GM18867 (cell line): Measurements from ENCODE around the gene BCL2.

ENCODE experiments used
- ATAC-seq: cut with Tn5 transposase; IDR thresholded peaks from one replicate; pipeline ENCODE4 v1.9.1; 2021; ENCODE audit warnings: mild to moderate bottlenecking, moderate library complexity; ENCODE audit not compliant: unreplicated experiment

Gene BCL2

DNA sequence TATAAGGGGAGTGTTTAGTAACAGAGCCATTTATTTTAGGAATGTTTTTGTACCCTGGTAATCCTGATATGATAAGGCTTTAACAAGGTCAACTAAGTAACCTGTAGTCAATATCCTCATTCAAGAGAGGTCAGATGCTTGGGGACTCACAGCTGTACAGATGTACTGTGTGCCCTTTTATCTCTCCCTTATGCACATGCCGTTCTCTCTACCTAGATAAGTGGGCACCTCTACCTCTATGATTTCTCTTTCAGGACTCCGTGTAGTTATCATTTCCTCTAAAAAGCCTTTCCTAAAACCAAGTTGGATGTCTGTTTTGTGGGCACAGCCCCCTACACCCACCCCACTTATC lies 132.4 kb downstream of the BCL2 start:
- ATAC-seq = no peak

DNA sequence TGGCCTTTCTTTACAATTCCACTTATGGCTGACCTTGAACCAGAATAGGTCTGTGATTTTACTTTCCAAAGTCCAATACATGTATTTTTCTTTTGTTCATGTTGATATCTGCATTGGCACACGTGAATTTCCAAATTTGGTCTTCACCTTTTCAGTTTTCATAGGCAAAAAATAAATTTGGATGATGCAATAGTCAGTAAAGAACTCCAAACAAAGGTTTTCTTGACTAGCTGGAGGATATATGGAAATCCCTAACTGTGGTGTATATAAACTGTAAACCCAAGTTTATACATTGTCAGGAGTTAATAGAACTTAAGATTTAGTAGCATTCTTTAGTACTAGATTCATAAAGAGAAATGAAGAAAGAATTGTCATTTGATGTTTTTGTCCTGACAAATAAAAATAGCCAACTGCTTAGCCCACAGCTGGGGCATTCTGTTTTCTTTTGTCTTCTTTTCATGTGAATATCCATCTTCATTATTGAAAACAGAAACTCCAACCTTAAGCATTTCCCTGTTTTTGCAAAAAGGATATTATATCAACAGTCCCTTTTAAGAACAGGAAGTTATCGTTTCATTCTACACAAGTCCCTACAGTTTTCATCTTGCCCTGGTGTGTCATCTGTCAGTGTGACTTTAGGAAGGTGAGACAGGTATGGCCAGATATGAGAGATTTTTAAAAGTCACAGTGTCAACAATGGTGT lies 132.9 kb downstream of the BCL2 start:
- no peak for ATAC-seq

DNA sequence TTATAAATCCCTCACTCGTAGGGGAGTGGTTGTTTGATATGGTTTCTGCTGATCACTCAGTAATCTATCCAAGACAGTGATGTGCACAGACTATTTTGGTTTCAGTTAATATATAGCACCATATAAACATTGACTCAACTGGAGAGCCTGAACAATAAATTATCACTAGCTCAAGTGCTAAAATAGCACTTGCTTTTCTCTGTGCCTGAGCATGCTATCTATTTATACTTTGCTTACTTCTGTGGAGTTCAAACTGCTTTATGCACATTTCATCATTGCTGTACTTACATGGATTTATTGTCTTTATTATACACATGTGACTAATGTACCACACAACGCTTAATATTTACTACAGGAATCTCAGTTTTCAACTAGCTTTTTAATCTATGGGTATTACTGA lies 133.6 kb downstream of the BCL2 start:
- ATAC-seq = no peak

DNA sequence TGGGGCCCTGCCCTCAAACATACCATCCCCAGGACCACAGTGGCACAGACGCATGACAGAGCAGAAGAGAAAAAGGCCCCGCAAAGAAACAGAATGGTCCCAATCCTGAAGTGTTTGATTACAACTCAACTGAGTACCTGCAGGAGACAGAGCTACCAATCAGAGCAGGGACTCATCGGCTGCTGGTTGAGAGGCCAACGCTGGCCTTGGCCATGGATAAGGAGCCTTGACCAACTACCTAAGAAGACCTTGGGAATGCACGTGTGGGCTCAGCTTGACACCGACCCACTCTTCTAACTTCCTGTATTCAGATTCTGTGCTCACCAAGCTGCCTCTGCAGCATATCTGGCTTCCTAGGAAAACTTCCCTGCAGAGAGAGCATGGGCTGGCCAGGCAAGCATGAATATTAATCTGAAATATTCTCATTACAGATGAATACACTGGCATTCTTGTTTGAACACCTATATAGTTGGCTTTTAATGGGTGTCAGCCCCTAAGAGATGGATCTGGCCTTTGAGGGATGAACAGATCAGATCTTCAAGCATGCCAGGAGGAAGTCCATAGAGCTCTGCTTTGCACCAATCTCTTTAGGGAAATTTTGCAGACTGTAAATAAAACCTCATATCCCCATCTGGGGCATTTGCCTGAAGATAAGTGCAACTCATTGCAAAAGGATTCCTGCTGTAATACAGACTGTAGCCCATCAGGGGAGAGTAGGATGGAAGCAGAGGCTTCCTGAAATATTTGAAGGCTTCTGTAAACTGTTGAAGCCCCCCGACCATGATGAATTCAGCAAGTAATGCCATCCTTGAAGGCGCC lies 135.4 kb downstream of the BCL2 start:
- ATAC-seq = no peak

DNA sequence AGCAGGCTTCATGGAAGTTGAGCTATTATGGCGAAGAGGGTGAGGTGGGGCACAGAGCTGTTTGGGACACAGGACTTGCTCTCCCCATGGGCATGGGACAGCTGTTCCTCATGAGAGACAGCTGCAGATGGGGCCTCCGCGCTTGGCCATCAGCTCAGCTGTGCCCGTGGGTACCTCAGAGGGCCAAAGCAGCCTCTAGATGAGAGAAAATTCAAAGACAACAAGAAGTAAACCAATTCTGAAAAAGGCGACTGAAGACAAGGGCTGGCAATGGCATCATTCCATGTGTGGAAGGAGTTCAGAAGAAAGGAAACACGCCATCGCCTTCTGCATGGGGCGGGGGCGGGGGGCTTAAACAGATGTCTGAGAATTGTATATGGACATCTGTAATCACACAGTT lies 136.2 kb downstream of the BCL2 start:
- ATAC-seq = no peak

DNA sequence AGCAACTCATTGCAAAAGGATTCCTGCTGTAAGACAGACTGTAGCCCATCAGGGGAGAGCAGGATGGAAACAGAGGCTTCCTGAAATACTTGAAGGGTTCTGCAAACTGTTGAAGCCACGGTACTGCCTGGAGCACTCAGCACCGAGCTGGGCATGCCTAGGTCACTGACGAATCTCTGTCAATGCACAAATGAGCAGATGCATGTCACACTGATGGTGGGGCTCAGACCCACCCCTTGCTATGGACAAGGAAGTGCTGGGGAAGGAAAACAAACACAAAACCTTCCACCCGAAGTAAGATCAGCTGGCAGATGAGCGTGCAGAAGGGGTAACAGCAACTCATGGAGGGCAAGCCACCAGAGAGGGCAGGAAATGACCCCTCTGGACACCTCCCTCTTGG lies 136.7 kb downstream of the BCL2 start:
- ATAC-seq = no peak

DNA sequence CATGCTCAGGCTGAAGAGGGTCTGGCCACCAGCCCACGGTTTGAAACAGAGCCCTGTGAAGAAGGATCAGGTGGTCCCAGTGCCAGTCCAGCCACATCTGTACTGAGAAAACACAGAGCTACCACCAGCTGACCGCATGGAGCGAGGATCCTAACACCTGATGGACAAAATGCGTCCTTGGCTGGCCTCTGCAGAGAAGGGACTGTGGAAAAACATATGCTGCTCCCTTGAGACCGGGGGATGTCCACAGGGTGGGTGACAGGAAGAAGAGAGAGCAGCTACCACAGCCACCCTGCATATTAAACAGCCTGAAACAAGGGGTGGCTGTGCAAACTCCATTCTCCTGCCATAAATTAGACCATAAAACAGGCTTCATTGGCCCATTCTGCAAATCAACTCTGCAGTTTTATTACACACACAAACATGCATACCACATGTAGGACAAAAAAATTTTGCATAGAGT lies 137.2 kb downstream of the BCL2 start:
- no peak for ATAC-seq

DNA sequence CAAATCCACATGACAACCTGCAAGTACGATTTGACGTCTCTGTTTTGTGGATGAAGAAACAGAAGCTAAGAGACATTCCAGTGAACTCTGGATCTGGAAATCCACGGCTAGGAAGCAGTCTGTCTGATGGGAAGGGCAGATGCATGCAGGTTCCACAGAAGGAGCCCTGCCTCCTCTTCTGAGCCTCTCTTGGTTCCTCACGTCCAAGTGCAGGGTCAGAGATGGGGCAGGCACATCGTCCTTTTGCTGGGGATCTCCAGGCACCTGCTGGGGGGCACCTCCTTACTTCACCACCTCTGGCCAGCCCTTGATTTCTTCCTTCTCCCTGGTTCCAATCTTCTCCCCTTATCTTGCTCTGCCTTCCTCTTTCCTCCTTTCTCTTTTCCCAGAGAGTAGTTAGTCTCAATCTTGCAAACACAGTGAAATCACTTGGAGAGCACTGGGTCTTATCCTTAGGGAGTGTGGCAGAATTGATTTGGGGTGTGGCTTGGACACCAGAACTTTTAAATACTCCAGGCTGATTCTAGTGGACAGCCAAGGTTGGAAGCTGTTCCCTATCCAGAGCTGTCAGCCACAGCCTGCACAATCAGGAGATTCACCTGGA lies 137.8 kb downstream of the BCL2 start:
- no peak for ATAC-seq

DNA sequence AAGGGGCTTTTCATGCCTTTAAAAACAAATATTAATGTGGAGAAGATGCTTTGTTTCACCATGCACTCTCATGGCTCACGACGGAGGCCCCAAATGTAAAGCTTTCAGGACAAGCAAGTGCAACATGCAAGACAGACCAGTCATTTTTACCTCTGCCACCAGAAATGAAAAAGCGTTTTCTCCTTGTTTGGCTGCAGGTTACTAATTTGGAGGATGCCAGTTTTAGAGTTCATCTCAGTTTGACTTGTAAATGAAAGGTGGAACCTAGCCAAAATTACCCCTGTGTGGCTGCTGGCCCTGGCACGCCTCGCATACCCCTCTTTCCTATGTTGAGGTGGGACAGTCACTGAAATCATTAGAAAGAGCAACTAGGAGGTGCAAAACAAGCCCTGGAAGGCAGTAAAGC lies 138.6 kb downstream of the BCL2 start:
- ATAC-seq = peak; percentile 74

DNA sequence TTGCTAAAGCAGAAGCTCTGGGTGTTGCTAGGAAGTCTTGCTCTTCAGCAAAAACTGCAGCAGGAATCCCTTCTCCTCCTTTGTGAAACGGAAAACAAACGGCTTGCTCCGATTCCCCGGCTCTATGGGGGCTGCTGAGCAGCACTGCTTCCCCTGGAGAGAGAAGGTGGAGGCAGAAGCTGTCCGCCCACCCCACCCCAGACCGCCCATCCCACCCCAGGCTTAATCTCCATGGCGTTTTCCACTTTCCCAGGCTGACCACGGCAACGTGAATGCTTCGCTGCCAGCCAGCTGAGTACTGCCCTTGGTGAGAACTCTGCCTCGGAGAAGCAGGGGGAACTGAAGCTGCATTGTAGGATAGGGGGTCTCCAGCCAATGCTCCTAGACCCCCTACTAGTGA lies 139.2 kb downstream of the BCL2 start:
- no peak for ATAC-seq

DNA sequence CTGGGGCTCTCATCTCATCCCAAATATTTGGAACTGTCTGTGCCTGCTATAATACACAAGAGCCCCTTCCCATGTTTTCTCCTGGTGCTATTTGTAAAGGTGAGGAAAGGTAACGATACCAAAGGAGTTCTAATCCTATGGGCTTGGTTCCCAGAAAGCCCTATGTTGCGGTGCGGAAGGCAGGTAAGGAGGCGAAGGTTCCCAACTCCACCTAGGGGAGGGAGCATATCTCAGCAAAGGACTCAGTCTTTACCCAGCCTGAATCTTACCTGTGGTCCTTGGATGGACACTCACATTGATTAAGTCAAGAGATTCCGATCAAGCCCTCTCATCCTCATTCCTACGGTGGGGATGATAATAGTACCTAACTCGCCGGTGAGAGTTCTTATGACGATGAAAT lies 140.1 kb downstream of the BCL2 start:
- no peak for ATAC-seq

DNA sequence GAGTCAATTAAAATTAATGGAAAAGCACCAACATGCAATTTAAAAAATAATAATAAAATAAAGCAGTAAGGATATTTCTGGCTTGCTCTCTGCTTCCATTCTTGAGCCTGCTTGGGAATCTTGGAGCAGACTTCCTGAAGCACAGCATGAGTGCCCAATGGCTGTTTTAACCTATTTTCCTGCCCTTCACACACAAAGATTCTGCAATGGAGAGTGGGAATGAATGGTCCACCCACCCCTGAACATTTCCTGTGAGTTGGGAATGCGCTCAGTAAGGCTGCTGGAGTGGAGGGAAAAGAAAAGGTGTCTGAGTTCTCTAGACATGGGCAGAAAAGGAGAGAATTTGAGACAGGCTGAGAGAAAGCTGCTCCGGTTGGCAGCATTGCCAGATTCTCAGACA lies 140.6 kb downstream of the BCL2 start:
- ATAC-seq = no peak

DNA sequence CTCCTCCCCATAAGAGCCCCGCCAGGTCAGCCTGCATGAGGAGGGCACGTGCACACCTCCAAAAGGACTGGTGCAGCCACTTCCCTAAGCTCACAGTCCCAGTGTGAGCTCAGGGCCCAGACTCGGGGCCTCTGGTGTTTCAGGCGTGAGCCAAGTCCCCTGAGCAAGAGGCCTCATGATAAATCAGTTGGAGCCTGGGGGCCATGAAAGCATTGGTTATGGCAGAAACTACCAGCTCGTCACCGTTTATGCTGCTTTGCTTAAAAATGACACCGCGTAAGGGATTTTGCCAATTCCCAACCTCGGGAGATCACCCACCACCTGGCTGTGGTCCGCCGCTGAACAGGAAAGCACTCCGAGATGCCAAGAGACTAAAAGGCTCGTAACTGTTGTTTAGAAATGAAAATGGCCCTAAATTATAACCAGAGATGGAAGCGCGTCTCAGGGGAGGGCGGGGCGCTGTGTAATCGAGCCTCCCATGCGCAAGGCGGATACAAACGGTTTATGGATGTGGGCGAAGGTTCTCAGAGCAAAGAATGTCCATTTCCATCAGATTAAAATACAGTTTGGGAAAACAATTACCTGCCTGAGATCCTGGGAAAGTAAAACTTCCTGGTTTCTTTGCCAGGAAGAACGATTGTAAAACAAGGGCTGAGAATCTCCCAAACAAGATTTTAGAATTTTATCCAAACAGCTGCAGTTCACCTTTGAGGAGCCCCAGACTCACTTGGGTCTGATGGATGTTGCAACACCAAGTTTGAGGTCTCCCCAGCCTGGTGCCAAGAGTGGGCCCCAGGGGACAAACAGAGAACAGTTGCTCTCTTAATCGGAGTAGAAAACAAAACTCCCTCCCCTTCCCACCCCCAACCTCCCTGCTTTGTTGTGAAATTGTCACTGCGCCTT lies 141.4 kb downstream of the BCL2 start:
- no peak for ATAC-seq

DNA sequence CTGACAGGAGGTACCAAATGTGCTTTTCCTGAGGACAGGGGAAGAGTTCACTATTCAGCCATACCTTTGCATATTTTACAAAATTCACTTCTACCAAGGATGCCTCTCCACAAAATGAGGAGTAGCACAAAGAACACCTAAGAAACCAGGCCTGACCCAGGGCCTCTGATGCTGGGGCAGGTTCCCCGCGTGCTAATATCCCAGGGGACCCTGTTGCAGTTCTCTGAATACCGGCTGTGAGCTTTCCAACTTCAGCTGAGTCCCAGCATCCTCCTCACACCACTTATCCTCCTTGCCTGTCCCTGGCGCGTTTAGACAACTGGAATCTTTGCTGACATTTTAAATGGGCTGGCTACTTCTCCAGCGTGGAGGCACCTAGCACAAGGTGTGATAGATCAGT lies 142.3 kb downstream of the BCL2 start:
- no peak for ATAC-seq

DNA sequence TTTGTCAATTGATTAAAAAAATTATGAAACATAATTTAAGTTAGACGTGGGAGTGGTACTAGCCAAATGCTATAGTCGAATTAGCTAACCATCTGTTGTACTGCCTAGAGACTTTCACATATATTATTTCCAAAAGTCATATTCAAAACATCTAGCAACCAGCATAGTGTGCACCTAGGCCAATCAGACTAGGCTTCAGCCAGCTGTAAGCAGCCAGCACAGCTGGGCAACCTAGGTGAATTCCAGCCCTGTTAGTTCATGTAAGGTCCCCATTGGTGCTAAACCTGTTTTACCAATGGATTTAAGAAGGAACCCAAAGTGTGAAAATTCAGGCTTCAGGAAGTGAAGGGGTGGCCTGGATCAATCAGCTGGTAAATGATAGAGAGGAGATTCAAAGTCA lies 144.3 kb downstream of the BCL2 start:
- peak; percentile 85 for ATAC-seq

DNA sequence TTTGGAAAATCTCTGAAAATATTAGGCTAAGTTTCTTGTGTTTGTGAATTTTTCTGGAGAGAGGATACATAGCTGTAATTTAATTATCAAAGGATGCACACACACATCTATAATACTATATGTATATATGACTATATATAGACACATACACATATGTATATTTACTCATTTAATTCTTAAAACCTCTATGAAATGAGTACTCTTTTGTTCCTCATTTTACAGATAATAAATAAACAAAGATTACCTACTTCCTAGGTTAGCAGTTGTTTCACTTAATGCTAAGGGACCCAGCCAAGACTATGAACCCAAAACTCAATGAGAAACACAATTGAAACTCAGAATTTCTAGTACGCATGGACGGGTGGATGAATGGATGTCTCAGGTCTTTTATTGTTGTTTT lies 145.6 kb downstream of the BCL2 start:
- ATAC-seq = no peak

DNA sequence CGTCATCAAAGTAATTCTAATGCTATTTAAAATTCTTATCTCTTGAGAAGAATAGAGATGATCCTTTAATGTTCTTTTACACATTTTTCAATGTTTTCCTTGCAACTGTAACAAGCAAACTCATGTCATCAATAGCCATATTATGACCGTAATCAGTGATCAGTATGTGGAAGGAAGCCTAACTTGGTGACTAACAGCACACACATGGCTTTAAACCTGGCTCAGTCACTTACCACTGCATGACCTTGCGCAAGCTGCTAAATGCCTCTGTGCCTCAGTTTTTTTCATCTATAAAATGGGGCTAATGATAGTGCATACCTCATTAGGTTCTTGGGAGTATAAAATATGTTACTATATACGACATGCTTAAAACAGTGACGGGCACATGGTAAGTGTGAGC lies 149.7 kb downstream of the BCL2 start:
- no peak for ATAC-seq

DNA sequence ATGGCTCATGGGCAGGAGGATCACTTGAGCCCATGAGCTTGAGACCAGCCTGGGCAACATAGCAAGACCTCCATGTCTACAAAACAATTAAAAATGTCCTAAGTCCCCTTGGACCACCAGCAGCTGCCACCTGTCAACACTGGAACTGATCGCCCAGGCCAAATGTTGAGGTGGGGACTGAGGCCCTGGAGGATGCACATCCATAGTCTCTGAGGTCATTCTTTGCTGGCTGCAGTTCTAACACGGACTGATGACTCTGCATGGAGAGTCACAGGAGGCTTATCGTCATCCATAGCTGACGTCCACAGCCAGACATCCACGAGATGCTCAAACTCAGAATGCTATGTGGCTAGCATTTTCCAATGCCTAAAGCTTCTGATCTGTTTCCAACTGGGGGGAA lies 151.3 kb downstream of the BCL2 start:
- ATAC-seq = no peak

DNA sequence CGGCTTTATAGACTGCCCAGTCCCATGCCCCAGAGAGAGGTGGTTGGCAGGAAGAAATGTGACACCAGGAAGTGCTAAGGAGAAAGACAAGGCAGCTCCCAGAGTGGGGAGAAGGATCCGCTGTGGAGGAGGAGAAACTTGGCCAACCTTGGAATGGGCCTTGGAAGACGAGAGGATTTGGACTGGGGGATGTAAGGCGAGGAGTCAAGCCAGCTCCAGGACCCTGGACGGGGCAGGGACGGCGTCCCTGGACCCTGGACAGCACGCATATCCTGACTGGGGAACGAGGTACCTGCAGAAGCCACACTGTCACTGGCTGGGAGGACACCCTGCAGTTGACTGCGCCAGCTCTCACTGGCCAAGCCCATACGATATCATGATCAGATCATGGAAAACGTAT lies 153.4 kb downstream of the BCL2 start:
- no peak for ATAC-seq

DNA sequence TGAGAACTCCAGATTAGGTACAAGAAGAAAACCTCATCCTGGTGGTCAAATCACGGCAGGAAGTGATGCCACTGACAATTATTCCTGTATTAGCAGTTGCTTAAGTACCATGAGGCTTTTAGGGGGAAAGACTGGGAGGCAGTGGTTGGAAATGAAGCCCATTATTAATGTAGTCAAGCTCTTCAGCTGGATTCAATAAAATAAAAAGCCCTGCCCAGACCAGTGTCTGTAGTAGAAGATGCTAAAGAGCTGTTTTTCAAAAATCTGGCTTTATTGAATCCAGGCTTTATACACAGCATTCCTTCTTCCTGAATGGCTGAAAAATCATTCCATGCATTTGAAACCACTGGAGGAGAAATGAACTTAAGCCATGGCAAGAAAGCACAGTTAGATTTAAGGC lies 155.2 kb downstream of the BCL2 start:
- no peak for ATAC-seq
